GM18870 (cell line): ENCODE measurements around the gene ASB13.
"Not testable (repeated sequence)": the region's sequence is repeated elsewhere in the genome, so short reads cannot be mapped to it uniquely, and the experiment has no call there.

Source experiments
- ATAC-seq: cut with Tn5 transposase; IDR thresholded peaks from one replicate; pipeline ENCODE4 v1.9.1; 2021; ENCODE audit warnings: moderate library complexity; ENCODE audit not compliant: unreplicated experiment

Gene ASB13

GRCh38 chr10:5593347-5593746 lies 73.0 kb downstream of the ASB13 start:
- not testable (repeated sequence) for ATAC-seq

- no peak for ATAC-seq
These were observed 74.3 kb downstream of the ASB13 start for GRCh38 chr10:5592070-5592469.

GRCh38 chr10:5591336-5591824 lies 75.0 kb downstream of the ASB13 start:
- ATAC-seq: no peak

DNA sequence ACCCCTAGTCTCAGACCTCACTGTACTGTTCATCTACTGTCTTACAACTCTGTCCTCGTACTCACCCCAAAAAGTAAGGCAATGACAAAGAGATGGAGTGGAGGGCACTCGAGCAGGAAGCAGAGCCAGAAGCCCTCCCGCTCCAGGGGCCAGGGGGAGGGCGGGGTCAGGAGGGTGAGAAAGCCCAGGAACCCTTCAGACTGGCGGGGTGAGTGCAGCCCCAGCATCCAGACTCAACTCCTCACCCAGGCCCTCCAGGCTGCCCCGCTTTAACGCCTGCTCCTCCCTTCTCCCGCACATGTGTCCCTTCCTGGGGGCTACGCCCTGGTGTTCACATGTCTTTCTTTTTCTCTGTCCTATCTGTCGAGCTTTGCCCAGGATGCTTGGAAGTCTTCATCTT lies 75.6 kb downstream of the ASB13 start:
- ATAC-seq: no peak

DNA sequence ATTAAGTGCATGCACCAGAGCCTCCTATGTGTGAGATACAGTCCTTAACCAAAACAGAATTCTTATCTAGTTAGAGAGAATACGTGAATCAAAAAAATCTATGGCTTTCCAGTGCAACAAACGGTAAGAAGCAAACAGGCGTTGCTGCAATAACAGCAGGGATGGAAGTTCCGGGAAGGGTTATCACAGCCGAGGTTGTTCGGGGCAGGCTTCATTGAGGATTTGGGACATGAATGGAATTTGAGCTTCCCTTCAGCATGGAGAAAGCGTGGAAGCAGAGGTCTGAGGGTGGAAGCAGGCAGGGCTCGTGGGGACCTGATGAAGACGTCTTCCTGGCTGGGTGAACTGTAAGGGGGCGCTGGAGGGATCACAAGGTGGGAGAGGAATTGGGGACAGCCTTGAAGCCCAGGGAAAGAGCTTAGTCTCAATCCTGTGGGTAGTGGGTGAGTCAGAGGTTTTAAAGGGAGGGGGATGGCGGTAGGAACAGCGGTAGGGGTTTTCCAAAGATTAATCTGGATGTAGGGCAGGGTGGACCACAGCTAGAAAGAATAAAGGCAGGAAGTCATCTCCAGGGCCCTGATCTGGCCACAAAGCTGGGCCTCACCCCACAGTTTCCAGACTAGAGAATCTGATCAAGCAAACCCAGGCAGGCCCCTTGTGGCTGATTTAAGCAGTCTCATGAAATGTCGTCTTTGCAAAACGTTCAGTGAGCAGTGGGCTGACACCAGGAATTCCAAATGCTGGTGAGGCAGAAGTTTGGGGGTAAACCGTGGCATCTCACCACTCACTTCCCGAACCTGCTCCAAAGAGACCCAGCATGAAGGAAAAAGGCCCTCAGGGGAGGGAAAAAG lies 76.5 kb downstream of the ASB13 start:
- ATAC-seq: no peak

DNA sequence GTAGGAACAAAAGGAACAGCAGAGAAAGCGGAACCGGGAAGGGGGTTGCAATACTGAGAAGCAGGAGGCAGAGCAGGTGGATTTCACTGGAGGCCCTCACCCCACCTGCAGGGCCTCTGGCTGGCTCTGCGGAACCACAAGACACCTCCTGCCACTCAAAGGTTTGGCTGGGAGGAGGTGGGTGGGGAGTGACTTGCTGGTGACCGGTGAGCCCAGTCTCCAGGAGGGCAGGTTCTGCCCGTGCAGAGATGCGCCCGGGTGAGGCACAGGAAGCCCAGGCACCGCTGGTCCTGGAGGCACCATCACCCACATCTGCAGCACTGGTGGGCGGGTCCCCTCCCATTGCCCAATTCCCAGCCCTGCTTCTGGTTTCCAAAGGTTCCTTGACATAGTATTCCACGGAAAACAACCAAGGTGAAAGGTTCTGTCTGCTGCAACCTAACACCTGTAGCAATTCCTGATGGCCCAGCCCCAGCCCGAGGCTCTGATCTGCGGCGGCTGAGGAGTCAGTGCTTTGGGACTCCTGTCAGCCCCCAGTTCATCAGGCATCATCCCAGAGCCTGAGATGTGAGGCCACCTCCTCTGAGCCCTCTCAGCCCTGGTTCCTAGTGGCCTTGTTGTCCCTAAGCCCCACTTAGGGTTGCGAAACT lies 77.3 kb downstream of the ASB13 start:
- no peak for ATAC-seq
